Upper lobe of left lung (tissue), 6 donors: ENCODE measurements around the gene NACC1. TPM values are rescaled to one million over a fixed set of nuclear protein-coding genes. Genes with fewer than 3 reads are reported as not detected.

Experiments used
- ATAC-seq, 2 donors: fragments of 200-7000 bp; cut with Tn5 transposase; one replicate each; pipeline ENCODE4 v1.9.1; 2022; ENCODE audit warnings: mild to moderate bottlenecking in 2 of 2, moderate library complexity in 2 of 2; ENCODE audit not compliant: low FRiP score in 2 of 2
- DNase-seq, 2 donors: peaks; one replicate each; pipeline ENCODE4 v3.0.0-alpha.2; 2019 to 2020
- H3K27ac ChIP-seq, 4 donors: fragments of 200-600 bp; sonication (generic); one replicate each; pipeline ENCODE4 v1.5.1; 2016 to 2019
- H3K27me3 ChIP-seq, 4 donors: fragments of 200-600 bp; sonication (generic); one replicate each; pipeline ENCODE4 v1.5.1; 2017 to 2019
- H3K36me3 ChIP-seq, 4 donors: fragments of 200-600 bp; sonication (generic); one replicate each; pipeline ENCODE4 v1.5.1; 2016 to 2019
- H3K4me1 ChIP-seq, 4 donors: fragments of 200-600 bp; sonication (generic); one replicate each; pipeline ENCODE4 v1.5.1; 2018 to 2019
- H3K4me3 ChIP-seq, 4 donors: fragments of 200-600 bp; sonication (generic); one replicate each; pipeline ENCODE4 v1.5.1; 2017 to 2019; ENCODE audit warnings: mild to moderate bottlenecking in 2 of 4, moderate library complexity in 1 of 4
- H3K9me3 ChIP-seq, 4 donors: fragments of 200-600 bp; sonication (generic); one replicate each; pipeline ENCODE4 v1.5.1; 2018 to 2019
- EP300 ChIP-seq, 4 donors: sonication (generic); formaldehyde crosslinking; IDR thresholded peaks; one replicate each; pipeline ENCODE4 v1.5.1; 2017; ENCODE audit warnings: antibody characterized with exemption in 4 of 4, control low read depth in 2 of 4
- POLR2A ChIP-seq, 4 donors: fragments of 450-650 bp; IDR thresholded peaks; one replicate each; pipeline ENCODE4 v1.5.1; 2016 to 2017; ENCODE audit warnings: antibody characterized with exemption in 4 of 4, mild to moderate bottlenecking in 2 of 4
- POLR2AphosphoS5 ChIP-seq, 2 donors: sonication (generic); formaldehyde crosslinking; IDR thresholded peaks; one replicate each; pipeline ENCODE4 v1.5.1; 2017; ENCODE audit warnings: antibody characterized with exemption in 2 of 2
- WGBS, 2 donors: methylation state at CpG; one replicate each; pipeline ENCODE4 v1.1.5; 2017 to 2018; 5-methylcytosine and 5-hydroxymethylcytosine counted together
- total RNA-seq, 6 donors: library from RNA; depleted of rRNA in 4 of 6; stranded (reverse); fragments of >200 nt in 4 of 6; gene quantifications; one replicate each; pipeline versions ENCODE4 v1.1.0 to v1.2.1, GENCODE V29; 2016 to 2021
- TF ChIP-seq, protein P1 (sequence below), 6 experiments: fragments of 450-650 bp in 4 of 6; fragments of 200-600 bp in 2 of 6; sonication (generic) in 2 of 6; IDR thresholded peaks; one replicate each; pipeline ENCODE4 v1.5.1; 2016 to 2019; ENCODE audit warnings: antibody characterized with exemption in 6 of 6
- donor health status: DM: no; HTN: no; CAD: no; lungs with moderate emphysema.
- donor health status: DM: no; HTN: yes; CAD: no; lungs with severe emphysema.

Gene NACC1
- total RNA-seq, 6 donors from 2014 or later = 22.0 to 96.1 (median 55.7) TPM

DNA sequence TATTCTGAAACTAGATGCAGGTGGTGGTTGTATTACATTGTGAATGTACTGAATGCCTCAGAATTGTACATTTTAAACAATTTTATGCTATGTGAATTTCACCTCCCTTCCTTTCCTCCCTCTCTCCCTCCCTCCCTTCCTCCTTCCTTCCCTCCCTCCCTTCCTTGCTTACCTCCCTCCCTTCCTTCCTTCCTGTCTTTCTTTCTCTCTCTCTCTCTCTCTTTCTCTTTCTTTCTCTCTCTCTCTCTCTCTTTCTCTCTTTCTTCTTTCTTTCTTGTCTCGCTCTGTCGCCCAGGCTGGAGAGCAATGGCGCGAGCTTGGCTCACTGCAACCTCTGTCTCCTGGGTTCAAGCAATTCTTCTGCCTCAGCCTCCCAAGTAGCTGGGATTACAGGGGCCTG lies 69.4 kb downstream of the NACC1 start:
- 85 to 98% methylated on average over 4 of the region's 4 CpGs for WGBS, 2 donors

DNA sequence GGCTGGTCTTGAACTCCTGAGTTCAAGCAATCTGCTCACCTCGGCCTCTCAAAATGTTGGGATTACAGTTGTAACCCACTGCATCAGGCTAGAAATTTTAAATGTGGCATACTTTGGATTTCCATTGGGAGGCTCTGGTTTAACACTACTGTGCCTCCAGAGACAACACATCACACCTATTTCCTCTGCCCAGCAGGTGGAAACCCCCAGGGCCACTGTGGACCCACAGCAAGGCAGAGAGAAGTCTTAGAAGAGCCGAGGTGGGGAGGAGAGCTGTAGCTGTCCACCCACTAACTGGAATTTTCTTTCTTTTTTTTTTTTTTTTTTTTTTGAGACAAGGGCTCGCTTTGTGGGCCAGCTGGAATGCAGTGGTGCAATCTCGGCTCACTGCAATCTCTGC lies 71.5 kb downstream of the NACC1 start:
- Histone ChIP-seq H3K27ac (no peak overlapping the region), H3K4me3 (no peak overlapping the region), H3K9me3 (no peaks in the 10 kb centered on the region), H3K27me3 (no peaks in the 10 kb centered on the region), H3K36me3 (no peaks in the 10 kb centered on the region), H3K4me1 (peaks cover 0 to 10% (median 5%) of the 10 kb centered on the region in 4 donors)
- ATAC-seq (no peak), DNase-seq (no peak)
- no peak for TF ChIP-seq POLR2A (IDR thresholded peaks at IDR 0.05)
- no peak for TF ChIP-seq POLR2AphosphoS5 (IDR thresholded peaks at IDR 0.05)
- no peak for TF ChIP-seq EP300 (IDR thresholded peaks at IDR 0.05)
- TF ChIP-seq, protein P1, sequence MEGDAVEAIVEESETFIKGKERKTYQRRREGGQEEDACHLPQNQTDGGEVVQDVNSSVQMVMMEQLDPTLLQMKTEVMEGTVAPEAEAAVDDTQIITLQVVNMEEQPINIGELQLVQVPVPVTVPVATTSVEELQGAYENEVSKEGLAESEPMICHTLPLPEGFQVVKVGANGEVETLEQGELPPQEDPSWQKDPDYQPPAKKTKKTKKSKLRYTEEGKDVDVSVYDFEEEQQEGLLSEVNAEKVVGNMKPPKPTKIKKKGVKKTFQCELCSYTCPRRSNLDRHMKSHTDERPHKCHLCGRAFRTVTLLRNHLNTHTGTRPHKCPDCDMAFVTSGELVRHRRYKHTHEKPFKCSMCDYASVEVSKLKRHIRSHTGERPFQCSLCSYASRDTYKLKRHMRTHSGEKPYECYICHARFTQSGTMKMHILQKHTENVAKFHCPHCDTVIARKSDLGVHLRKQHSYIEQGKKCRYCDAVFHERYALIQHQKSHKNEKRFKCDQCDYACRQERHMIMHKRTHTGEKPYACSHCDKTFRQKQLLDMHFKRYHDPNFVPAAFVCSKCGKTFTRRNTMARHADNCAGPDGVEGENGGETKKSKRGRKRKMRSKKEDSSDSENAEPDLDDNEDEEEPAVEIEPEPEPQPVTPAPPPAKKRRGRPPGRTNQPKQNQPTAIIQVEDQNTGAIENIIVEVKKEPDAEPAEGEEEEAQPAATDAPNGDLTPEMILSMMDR (IDR thresholded peaks at IDR 0.05) = no peak
- 85 to 88% methylated on average over 4 of the region's 4 CpGs for WGBS, 2 donors

More for the DNA sequence above, 69.4 kb downstream of the NACC1 start:
- no peak for TF ChIP-seq POLR2A (IDR thresholded peaks at IDR 0.05)
- TF ChIP-seq, protein P1 (IDR thresholded peaks at IDR 0.05) = no peak
- TF ChIP-seq POLR2AphosphoS5 (IDR thresholded peaks at IDR 0.05) = no peak
- TF ChIP-seq EP300 (IDR thresholded peaks at IDR 0.05) = no peak
- Histone ChIP-seq H3K36me3 (no peaks in the 10 kb centered on the region), H3K27ac (no peak overlapping the region), H3K27me3 (no peaks in the 10 kb centered on the region), H3K9me3 (no peaks in the 10 kb centered on the region), H3K4me1 (peaks cover 0 to under 1% (median 0%) of the 10 kb centered on the region in 4 donors), H3K4me3 (no peak overlapping the region)
- ATAC-seq (no peak), DNase-seq (no peak)

Other genes starting within 250 kb of the NACC1 start
- 10 to 100 TPM; 34.6 to 87.2 (median 60.1) TPM for gene DNASE2, start 236.8 kb upstream of the NACC1 start, total RNA-seq
- gene KLF1, start 231.1 kb upstream of the NACC1 start, total RNA-seq = under 1 TPM in 4 of 6 donors, not detected in 2; 0.17 to 0.89 (median 0.42) TPM
- gene GCDH, start 227.1 kb upstream of the NACC1 start, total RNA-seq = 10 to 100 TPM; 19.3 to 47.1 (median 33.3) TPM
- not detected for gene SYCE2, start 199.0 kb upstream of the NACC1 start, total RNA-seq
- gene FARSA, start 184.6 kb upstream of the NACC1 start, total RNA-seq = 100 to 1,000 TPM in 1 of 6 donors, 10 to 100 TPM in 5; 35.3 to 104 (median 53.4) TPM
- 1,000 to 10,000 TPM in 1 of 6 donors, 100 to 1,000 TPM in 5; 171 to 1,351 (median 423) TPM for gene CALR, start 179.7 kb upstream of the NACC1 start, total RNA-seq
- gene RAD23A, start 172.4 kb upstream of the NACC1 start, total RNA-seq = 100 to 1,000 TPM in 3 of 6 donors, 10 to 100 TPM in 3; 69.1 to 115 (median 98.8) TPM
- 10 to 100 TPM; 15.3 to 43.8 (median 26.6) TPM for gene GADD45GIP1, start 161.0 kb upstream of the NACC1 start, total RNA-seq
- gene DAND5, start 148.7 kb upstream of the NACC1 start, total RNA-seq = not detected
- 100 to 1,000 TPM in 3 of 6 donors, 10 to 100 TPM in 3; 64.0 to 188 (median 107) TPM for gene NFIX, start 122.8 kb upstream of the NACC1 start, total RNA-seq
- gene LYL1, start 15.4 kb upstream of the NACC1 start, total RNA-seq = 10 to 100 TPM; 22.6 to 55.5 (median 31.4) TPM
- 10 to 100 TPM; 27.2 to 92.2 (median 33.1) TPM for gene TRMT1, start 1.5 kb upstream of the NACC1 start, total RNA-seq
- gene STX10, start 32.1 kb downstream of the NACC1 start, total RNA-seq = 100 to 1,000 TPM in 4 of 6 donors, 10 to 100 TPM in 2; 80.0 to 348 (median 107) TPM
- gene IER2, start 32.1 kb downstream of the NACC1 start, total RNA-seq = 100 to 1,000 TPM in 4 of 6 donors, 10 to 100 TPM in 2; 94.3 to 246 (median 129) TPM